Right lobe of liver (tissue), 4 donors: ENCODE measurements around the gene UBALD1.

ENCODE experiments used
- POLR2A ChIP-seq: fragments of 450-650 bp; IDR thresholded peaks from one replicate; pipeline ENCODE4 v1.6.1; 2017; ENCODE audit warnings: antibody characterized with exemption, mild to moderate bottlenecking
- TF ChIP-seq, protein P1 (sequence below), 4 donors: fragments of 200-600 bp in 3 of 4; fragments of 450-650 bp in 1 of 4; IDR thresholded peaks; one replicate each; pipeline versions ENCODE4 v1.5.1 to v1.8.0; 2016 to 2022; ENCODE audit warnings: antibody characterized with exemption in 4 of 4, mild to moderate bottlenecking in 2 of 4
- donor health status: DM: no; HTN: no; CAD: no.
- donor health status: DM: no; HTN: no; CAD: no.
- donor health status: DM: no; HTN: yes; CAD: no.

DNA sequence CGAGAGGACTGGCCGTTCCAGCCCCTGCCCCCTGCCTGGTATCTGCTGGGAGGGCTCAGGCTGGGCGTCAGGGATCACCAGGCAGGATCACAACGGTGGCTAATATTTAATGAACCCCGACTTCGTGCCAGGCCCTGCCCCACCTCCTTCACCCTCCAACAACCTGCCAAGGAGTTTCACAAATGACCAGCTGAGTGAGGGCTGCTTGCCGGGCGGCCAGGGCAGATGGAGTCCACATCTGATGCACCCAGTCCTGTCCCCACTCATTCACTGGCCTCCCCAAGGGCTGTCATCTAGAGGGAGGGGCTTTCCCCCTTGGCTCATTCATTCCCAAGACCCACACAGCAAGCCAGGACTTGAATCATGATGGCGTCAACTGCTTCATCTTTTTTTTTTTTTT, 17.5 kb downstream of the UBALD1 start:
- TF ChIP-seq, protein P1, sequence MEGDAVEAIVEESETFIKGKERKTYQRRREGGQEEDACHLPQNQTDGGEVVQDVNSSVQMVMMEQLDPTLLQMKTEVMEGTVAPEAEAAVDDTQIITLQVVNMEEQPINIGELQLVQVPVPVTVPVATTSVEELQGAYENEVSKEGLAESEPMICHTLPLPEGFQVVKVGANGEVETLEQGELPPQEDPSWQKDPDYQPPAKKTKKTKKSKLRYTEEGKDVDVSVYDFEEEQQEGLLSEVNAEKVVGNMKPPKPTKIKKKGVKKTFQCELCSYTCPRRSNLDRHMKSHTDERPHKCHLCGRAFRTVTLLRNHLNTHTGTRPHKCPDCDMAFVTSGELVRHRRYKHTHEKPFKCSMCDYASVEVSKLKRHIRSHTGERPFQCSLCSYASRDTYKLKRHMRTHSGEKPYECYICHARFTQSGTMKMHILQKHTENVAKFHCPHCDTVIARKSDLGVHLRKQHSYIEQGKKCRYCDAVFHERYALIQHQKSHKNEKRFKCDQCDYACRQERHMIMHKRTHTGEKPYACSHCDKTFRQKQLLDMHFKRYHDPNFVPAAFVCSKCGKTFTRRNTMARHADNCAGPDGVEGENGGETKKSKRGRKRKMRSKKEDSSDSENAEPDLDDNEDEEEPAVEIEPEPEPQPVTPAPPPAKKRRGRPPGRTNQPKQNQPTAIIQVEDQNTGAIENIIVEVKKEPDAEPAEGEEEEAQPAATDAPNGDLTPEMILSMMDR (IDR thresholded peaks at IDR 0.05), result no peak
- TF ChIP-seq POLR2A, result no peak
